Spleen (tissue), 11 donors: ENCODE measurements around the gene CCDC148. TPM values are rescaled to one million over a fixed set of nuclear protein-coding genes. Genes with fewer than 3 reads are reported as not detected.

ENCODE experiments used
- DNase-seq: peaks from one replicate; pipeline ENCODE4 v3.0.0-alpha.2; 2020
- H3K27ac ChIP-seq, 8 donors: fragments of 200-600 bp; sonication (generic) in 7 of 8; 1 replicate in 4 of 8; 2 replicates in 4 of 8; pipeline versions ENCODE4 v1.5.0 to v1.8.0; 2016 to 2021; ENCODE audit warnings: inconsistent platforms in 4 of 8, mild to moderate bottlenecking in 4 of 8, moderate library complexity in 1 of 8
- H3K27me3 ChIP-seq, 7 donors: fragments of 200-600 bp; sonication (generic) in 6 of 7; replicated peaks in 1 of 7; 1 replicate in 4 of 7; 2 replicates in 3 of 7; pipeline versions ENCODE4 v1.5.0 to v1.8.0; 2016 to 2021; ENCODE audit warnings: inconsistent platforms in 3 of 7, mild to moderate bottlenecking in 1 of 7
- H3K36me3 ChIP-seq, 6 donors: fragments of 200-600 bp; sonication (generic) in 5 of 6; 1 replicate in 4 of 6; 2 replicates in 2 of 6; pipeline versions ENCODE4 v1.5.0 to v1.8.0; 2016 to 2021; ENCODE audit warnings: inconsistent platforms in 2 of 6
- H3K4me1 ChIP-seq, 6 donors: fragments of 200-600 bp; sonication (generic) in 5 of 6; 1 replicate in 3 of 6; 2 replicates in 3 of 6; pipeline versions ENCODE4 v1.5.0 to v1.8.0; 2016 to 2021; ENCODE audit warnings: inconsistent platforms in 3 of 6
- H3K4me3 ChIP-seq, 8 donors: fragments of 200-600 bp; sonication (generic) in 7 of 8; 1 replicate in 4 of 8; 2 replicates in 4 of 8; pipeline versions ENCODE4 v1.5.0 to v1.8.0; 2016 to 2021; ENCODE audit warnings: inconsistent platforms in 4 of 8, mild to moderate bottlenecking in 4 of 8, moderate library complexity in 2 of 8
- H3K9me3 ChIP-seq, 8 donors: fragments of 200-600 bp; sonication (generic) in 7 of 8; 1 replicate in 4 of 8; 2 replicates in 4 of 8; pipeline versions ENCODE4 v1.5.0 to v1.8.0; 2016 to 2021; ENCODE audit warnings: inconsistent platforms in 4 of 8
- POLR2A ChIP-seq, 3 donors: fragments of 450-650 bp; IDR thresholded peaks; one replicate each; pipeline ENCODE4 v1.5.1; 2017; ENCODE audit warnings: antibody characterized with exemption in 3 of 3, mild to moderate bottlenecking in 1 of 3
- POLR2AphosphoS5 ChIP-seq, 3 donors: sonication (generic); formaldehyde crosslinking; IDR thresholded peaks; one replicate each; pipeline ENCODE4 v1.5.1; 2017; ENCODE audit warnings: antibody characterized with exemption in 3 of 3
- WGBS, 5 donors: extraction: QIAGEN DNeasy Blood & Tissue Kit in 3 of 5; methylation state at CpG; one replicate each; pipeline versions ENCODE4 v1.1.5 to v1.1.7; 2013 to 2018; 5-methylcytosine and 5-hydroxymethylcytosine counted together
- intact Hi-C: fragments of 100-400 bp; cut with DNase I; formaldehyde crosslinking; loops from one replicate; pipeline ENCODE4 v1.15.0; 2023; ENCODE audit warnings: low total_unique reads
- polyA plus RNA-seq, 3 donors: library from polyadenylated mRNA; stranded (reverse); fragments of 200-250 nt; gene quantifications; one replicate each; pipeline ENCODE4 v1.2.1, GENCODE V29; 2013
- total RNA-seq, 7 donors: library from RNA; depleted of rRNA in 3 of 7; stranded (reverse); fragments of >200 nt in 3 of 7; fragmentation: NEBNext Ultra II Directional in 4 of 7; extraction: Animal tissue kit (Norgen Biotek cat#: 25700) in 4 of 7; gene quantifications; one replicate each; pipeline versions ENCODE4 v1.1.0 to v1.2.1, GENCODE V29; 2016 to 2021
- TF ChIP-seq, protein P1 (sequence below), 11 experiments: fragments of 200-600 bp in 7 of 11; fragments of 450-650 bp in 4 of 11; sonication (generic) in 4 of 11; IDR thresholded peaks in 8 of 11; conservative IDR thresholded peaks in 3 of 11; 1 replicate in 7 of 11; 2 replicates in 4 of 11; pipeline versions ENCODE4 v1.4.0 to v1.8.0; 2016 to 2021; ENCODE audit warnings: antibody characterized with exemption in 11 of 11, inconsistent platforms in 4 of 11, mild to moderate bottlenecking in 1 of 11
- donor health status: healthy with polysubstance abuse.
- donor health status: DM: no; HTN: no; CAD: no; lungs with moderate emphysema.
- donor health status: DM: no; HTN: no; CAD: no.
- donor health status: Bipolar disorder and iron deficiency.
- donor health status: healthy.
- donor health status: DM: no; HTN: no; CAD: no.
- donor health status: DM: yes; HTN: yes; CAD: no.

CCDC148 gene
- total and polyA plus RNA-seq, 10 donors: 0.07 to 0.79 (median 0.46) TPM

DNA sequence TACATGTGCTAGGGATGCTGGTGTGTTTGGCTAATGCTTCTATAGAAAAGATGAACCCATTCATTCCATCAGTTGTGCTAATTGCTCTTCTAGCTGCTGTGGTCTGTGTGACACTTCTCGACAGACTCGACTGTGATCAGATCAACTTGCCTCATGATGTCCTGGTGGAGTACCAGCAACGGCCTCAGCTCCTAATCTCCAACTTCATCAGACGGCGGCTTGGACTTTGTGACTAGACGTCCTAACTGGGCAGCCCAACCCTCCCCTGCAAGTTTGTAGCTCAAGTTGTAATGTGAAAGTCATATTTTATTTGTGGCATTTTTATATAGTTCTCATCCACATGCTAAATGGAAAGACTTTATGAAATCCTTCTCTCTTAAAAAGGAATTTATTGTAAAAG is 321.9 kb downstream of the CCDC148 start:
- intact Hi-C loops: no loop called here
- no peak for TF ChIP-seq POLR2AphosphoS5 (IDR thresholded peaks at IDR 0.05)
- no peak for TF ChIP-seq POLR2A (IDR thresholded peaks at IDR 0.05)
- TF ChIP-seq, protein P1, sequence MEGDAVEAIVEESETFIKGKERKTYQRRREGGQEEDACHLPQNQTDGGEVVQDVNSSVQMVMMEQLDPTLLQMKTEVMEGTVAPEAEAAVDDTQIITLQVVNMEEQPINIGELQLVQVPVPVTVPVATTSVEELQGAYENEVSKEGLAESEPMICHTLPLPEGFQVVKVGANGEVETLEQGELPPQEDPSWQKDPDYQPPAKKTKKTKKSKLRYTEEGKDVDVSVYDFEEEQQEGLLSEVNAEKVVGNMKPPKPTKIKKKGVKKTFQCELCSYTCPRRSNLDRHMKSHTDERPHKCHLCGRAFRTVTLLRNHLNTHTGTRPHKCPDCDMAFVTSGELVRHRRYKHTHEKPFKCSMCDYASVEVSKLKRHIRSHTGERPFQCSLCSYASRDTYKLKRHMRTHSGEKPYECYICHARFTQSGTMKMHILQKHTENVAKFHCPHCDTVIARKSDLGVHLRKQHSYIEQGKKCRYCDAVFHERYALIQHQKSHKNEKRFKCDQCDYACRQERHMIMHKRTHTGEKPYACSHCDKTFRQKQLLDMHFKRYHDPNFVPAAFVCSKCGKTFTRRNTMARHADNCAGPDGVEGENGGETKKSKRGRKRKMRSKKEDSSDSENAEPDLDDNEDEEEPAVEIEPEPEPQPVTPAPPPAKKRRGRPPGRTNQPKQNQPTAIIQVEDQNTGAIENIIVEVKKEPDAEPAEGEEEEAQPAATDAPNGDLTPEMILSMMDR (IDR thresholded peaks at IDR 0.05 in 8 of 11, conservative IDR thresholded peaks at IDR 0.05 in 3 of 11): no peak
- H3K4me1 ChIP-seq: no peaks in the 10 kb centered on the region
- no peak for DNase-seq
- H3K27ac ChIP-seq: no peak overlapping the region
- H3K4me3 ChIP-seq: no peak overlapping the region
- H3K36me3 ChIP-seq: no peaks in the 10 kb centered on the region
- H3K27me3 ChIP-seq: no peaks in the 10 kb centered on the region
- no peaks in the 10 kb centered on the region for H3K9me3 ChIP-seq
- WGBS, 5 donors: 83 to 94% (median 93%) methylated on average over 6 of the region's 6 CpGs

DNA sequence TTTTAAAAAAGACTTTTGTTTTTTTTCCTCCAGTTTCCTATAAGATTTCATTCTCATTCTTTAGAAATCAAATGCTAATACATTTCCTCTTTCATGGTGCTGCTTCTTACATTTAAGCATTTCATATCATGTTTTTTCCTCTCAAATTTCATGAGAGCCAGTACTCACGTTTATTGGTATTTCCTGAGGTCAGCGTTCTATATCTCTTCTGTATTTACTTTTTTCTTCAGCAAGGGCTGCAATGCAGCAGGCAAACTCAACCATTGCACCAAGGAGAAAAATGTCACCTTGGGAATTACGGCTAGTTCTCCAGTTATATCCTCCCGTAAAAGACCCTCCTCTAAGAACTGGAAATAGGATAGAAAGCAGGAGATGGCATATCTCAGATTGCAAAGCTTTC is 322.5 kb downstream of the CCDC148 start:
- TF ChIP-seq, protein P1 (IDR thresholded peaks at IDR 0.05 in 8 of 11, conservative IDR thresholded peaks at IDR 0.05 in 3 of 11): no peak
- no peak for TF ChIP-seq POLR2AphosphoS5 (IDR thresholded peaks at IDR 0.05)
- WGBS, 5 donors: 66 to 77% (median 72%) methylated on average over 4 of the region's 4 CpGs
- H3K4me3 ChIP-seq: no peak overlapping the region
- DNase-seq: no peak
- no peaks in the 10 kb centered on the region for H3K4me1 ChIP-seq
- H3K27me3 ChIP-seq: no peaks in the 10 kb centered on the region
- H3K36me3 ChIP-seq: no peaks in the 10 kb centered on the region
- no peaks in the 10 kb centered on the region for H3K9me3 ChIP-seq
- no peak overlapping the region for H3K27ac ChIP-seq
- intact Hi-C loops: no loop called here

DNA sequence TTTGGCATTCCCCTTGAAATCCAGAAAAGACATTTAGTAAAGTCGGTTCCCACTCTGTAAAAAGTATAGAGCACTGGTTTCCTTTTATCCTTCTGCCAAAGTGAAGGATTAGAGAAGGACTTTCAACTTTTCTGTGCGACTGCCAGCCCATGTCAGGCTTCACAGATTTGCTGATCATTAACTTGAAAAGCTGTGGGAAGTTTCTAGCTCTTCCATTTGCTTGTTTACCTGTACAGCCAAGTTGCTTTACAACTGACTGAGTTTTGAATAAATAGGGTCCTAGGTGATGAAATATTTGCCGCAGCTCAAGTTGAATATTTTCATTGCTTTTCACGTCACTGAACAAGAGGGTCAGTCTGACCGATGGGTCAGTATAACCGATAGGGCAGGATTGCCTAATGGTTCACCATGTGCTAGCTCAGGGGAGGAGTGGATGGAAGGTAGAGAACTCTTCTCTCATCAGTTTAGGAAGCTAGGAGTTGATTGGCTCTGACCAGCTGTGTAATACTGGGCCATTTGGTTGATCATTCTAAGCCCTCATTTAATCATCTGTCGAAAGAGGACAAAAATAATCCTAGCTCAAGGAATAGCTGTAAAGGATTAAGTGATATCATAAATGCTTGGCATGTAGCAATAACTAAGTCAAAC is 324.5 kb downstream of the CCDC148 start:
- DNase-seq: no peak
- Histone ChIP-seq H3K36me3 (no peaks in the 10 kb centered on the region), H3K27me3 (no peaks in the 10 kb centered on the region), H3K9me3 (no peaks in the 10 kb centered on the region), H3K4me1 (no peaks in the 10 kb centered on the region), H3K27ac (no peak overlapping the region), H3K4me3 (no peak overlapping the region)
- intact Hi-C loops: no loop called here
- WGBS, 5 donors: 86 to 98% (median 95%) methylated on average over 7 of the region's 7 CpGs
- TF ChIP-seq POLR2A (IDR thresholded peaks at IDR 0.05) (no peak), POLR2AphosphoS5 (IDR thresholded peaks at IDR 0.05) (no peak)
- TF ChIP-seq, protein P1 (IDR thresholded peaks at IDR 0.05 in 8 of 11, conservative IDR thresholded peaks at IDR 0.05 in 3 of 11): no peak

DNA sequence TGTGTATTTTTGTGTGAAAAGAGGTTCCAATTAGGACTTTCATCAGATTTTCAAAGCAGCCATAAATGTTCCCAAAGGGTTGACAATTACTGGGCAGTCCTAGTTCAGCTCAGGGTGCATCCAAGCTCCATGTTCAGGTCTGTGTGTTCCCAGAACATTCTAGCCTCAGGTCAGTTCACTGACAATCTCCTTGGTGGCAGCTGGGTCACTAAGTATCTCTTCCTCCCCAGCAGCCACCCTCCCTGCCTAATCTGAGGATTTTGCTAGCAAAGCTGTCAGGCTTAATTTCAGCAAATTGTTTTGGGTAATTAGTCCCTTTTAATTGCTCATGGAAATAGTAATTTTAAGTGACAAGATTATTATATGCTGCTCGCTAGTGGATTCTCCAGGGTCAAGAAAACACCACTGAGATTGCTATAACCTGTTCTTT is 325.1 kb downstream of the CCDC148 start:
- H3K27me3 ChIP-seq: no peaks in the 10 kb centered on the region
- no peaks in the 10 kb centered on the region for H3K36me3 ChIP-seq
- 81 to 100% (median 93%) methylated on average over 1 of the region's 1 CpG for WGBS, 5 donors
- no peaks in the 10 kb centered on the region for H3K4me1 ChIP-seq
- H3K9me3 ChIP-seq: no peaks in the 10 kb centered on the region
- intact Hi-C loops: no loop called here
- no peak for DNase-seq
- H3K4me3 ChIP-seq: no peak overlapping the region
- H3K27ac ChIP-seq: no peak overlapping the region
- TF ChIP-seq, protein P1 (IDR thresholded peaks at IDR 0.05 in 8 of 11, conservative IDR thresholded peaks at IDR 0.05 in 3 of 11): no peak
- TF ChIP-seq POLR2AphosphoS5 (IDR thresholded peaks at IDR 0.05) (no peak), POLR2A (IDR thresholded peaks at IDR 0.05) (no peak)
